Measurements from ENCODE around the gene CSF2. TPM values are rescaled to one million over a fixed set of nuclear protein-coding genes. Genes with fewer than 3 reads are reported as not detected.

Gene CSF2
- total RNA-seq, 3 donors from 2014 or later (not counting 1 experiment from before 2014, with no cell fraction given), result 0.65 to 1.2 (median 0.82) TPM

DNA sequence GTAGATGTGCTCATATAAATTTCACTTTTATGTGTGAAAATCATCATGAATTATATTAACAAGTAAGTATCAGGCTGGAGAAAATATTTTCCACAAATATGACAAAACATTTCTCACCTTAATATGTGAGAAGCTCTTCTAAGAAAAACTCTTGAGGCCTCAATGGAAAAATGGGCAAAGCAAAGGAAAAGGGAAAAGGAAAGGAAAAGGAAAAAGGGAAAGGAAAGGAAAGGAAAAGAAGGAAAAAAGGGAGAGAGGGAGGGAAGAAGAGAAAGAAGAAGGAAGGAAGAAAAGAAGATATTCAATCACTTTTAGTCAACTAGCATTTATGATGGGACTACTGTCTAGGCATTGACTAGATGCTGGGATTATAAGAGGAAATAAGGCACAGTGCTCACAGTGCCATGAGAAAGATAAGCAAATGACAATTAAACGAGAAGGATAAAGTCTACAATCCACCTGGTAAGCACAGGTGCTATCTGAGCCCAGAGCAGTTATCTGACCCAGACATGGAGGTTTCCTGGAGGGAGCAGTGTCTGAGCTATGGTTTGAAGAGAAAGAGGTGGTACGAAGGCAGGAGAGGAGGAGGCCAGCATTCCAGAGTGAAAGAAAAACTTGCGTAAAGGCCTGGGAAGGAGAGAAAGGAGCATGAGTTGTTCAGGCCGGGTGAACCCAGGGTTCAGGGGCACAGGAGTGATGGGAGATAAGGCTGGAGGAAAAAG is 43.8 kb upstream of the CSF2 start:
- no peak for ATAC-seq
- Histone ChIP-seq H3K4me3 (ENCODE audit: low read length) (no peak overlapping the region), H3K36me3 (ENCODE audit: control insufficient read depth, insufficient read depth, low read length) (no peaks in the 10 kb centered on the region), H3K27me3 (ENCODE audit: control insufficient read depth, insufficient read depth, low read length) (no peaks in the 10 kb centered on the region), H3K9me3 (ENCODE audit: control insufficient read depth, insufficient read depth, low read length) (no peaks in the 10 kb centered on the region), H3K4me1 (ENCODE audit: control insufficient read depth, insufficient read depth, low read length) (peaks cover 34% of the 10 kb centered on the region), H3K27ac (ENCODE audit: low read length) (no peak overlapping the region)
- no peak for DNase-seq
- intact Hi-C loops (cut with micrococcal nuclease), result no loop called here
- H3K9me3 Mint-ChIP-seq, result peaks cover 6 to 12% of the 10 kb centered on the region in 2 donors
- H3K27ac Mint-ChIP-seq, result no peak overlapping the region
- no peak overlapping the region for H3K4me3 Mint-ChIP-seq
- peaks cover 5 to 24% of the 10 kb centered on the region in 2 donors for H3K4me1 Mint-ChIP-seq
- 96% methylated on average over 4 of the region's 4 CpGs for WGBS (ENCODE audit: insufficient coverage)
- peaks cover 14 to 34% of the 10 kb centered on the region in 2 donors for H3K27me3 Mint-ChIP-seq (ENCODE audit: low read depth in 2 of 2)
- peaks cover 18% of the 10 kb centered on the region for H3K36me3 Mint-ChIP-seq
- TF ChIP-seq, protein P1, sequence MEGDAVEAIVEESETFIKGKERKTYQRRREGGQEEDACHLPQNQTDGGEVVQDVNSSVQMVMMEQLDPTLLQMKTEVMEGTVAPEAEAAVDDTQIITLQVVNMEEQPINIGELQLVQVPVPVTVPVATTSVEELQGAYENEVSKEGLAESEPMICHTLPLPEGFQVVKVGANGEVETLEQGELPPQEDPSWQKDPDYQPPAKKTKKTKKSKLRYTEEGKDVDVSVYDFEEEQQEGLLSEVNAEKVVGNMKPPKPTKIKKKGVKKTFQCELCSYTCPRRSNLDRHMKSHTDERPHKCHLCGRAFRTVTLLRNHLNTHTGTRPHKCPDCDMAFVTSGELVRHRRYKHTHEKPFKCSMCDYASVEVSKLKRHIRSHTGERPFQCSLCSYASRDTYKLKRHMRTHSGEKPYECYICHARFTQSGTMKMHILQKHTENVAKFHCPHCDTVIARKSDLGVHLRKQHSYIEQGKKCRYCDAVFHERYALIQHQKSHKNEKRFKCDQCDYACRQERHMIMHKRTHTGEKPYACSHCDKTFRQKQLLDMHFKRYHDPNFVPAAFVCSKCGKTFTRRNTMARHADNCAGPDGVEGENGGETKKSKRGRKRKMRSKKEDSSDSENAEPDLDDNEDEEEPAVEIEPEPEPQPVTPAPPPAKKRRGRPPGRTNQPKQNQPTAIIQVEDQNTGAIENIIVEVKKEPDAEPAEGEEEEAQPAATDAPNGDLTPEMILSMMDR (IDR thresholded peaks at IDR 0.05), result no peak

DNA sequence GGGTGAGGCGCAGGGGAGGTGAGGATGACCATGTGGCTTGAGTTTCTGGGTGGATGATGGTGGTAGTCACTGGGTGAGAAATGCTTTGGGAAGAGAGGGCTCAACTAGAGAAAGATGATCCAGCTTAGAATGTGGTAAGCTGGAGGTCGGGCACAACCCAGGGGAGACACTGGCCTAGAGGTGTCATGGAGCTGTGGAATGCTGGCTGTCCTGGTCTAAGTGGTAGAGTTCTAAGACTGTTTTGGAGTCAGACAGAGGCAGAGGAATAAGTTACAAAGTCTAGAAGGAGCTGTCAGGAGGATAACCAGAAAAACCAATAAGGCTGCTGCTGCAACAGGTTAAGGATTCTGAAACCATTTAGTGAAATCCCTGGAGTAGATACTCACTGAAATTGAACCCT is 43.0 kb upstream of the CSF2 start:
- Mint-ChIP-seq H3K27ac (no peak overlapping the region), H3K9me3 (peaks cover 6 to 12% of the 10 kb centered on the region in 2 donors), H3K27me3 (ENCODE audit: low read depth in 2 of 2) (peaks cover 14 to 34% of the 10 kb centered on the region in 2 donors), H3K4me3 (no peak overlapping the region), H3K36me3 (peaks cover 18% of the 10 kb centered on the region), H3K4me1 (peaks cover 5 to 24% of the 10 kb centered on the region in 2 donors)
- no peaks in the 10 kb centered on the region for H3K27me3 ChIP-seq (ENCODE audit: control insufficient read depth, insufficient read depth, low read length)
- no peak for DNase-seq
- H3K27ac ChIP-seq (ENCODE audit: low read length), result no peak overlapping the region
- H3K4me3 ChIP-seq (ENCODE audit: low read length), result no peak overlapping the region
- no peak for ATAC-seq
- H3K36me3 ChIP-seq (ENCODE audit: control insufficient read depth, insufficient read depth, low read length), result no peaks in the 10 kb centered on the region
- 93% methylated on average over 2 of the region's 2 CpGs for WGBS (ENCODE audit: insufficient coverage)
- TF ChIP-seq, protein P1 (IDR thresholded peaks at IDR 0.05), result no peak
- intact Hi-C loops (cut with micrococcal nuclease), result no loop called here
- H3K9me3 ChIP-seq (ENCODE audit: control insufficient read depth, insufficient read depth, low read length), result no peaks in the 10 kb centered on the region
- H3K4me1 ChIP-seq (ENCODE audit: control insufficient read depth, insufficient read depth, low read length), result peaks cover 29% of the 10 kb centered on the region

DNA sequence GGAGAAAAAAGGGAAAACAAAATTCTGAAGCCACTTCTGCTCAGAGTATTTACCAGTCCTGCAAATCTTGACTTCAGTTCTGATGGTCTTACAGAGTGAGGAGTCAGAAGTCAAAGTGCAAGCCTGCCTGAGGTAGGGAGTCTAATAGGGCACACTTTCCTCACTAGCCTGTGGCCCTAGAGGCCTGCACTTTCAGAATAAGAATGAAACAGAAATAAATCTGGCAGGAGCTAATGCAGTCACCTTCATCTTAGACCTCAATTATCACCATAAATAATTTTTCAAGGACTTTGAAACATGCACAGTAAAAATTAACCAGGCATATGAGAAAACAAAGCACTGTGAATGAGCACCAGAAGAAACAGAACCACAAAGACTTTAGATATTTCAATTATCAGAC is 41.4 kb upstream of the CSF2 start:
- Histone ChIP-seq H3K27me3 (ENCODE audit: control insufficient read depth, insufficient read depth, low read length) (no peaks in the 10 kb centered on the region), H3K4me3 (ENCODE audit: low read length) (no peak overlapping the region), H3K4me1 (ENCODE audit: control insufficient read depth, insufficient read depth, low read length) (peaks cover 13% of the 10 kb centered on the region), H3K9me3 (ENCODE audit: control insufficient read depth, insufficient read depth, low read length) (no peaks in the 10 kb centered on the region), H3K27ac (ENCODE audit: low read length) (no peak overlapping the region), H3K36me3 (ENCODE audit: control insufficient read depth, insufficient read depth, low read length) (no peaks in the 10 kb centered on the region)
- Mint-ChIP-seq H3K9me3 (peaks cover 6 to 12% of the 10 kb centered on the region in 2 donors), H3K4me1 (peaks cover 5 to 21% of the 10 kb centered on the region in 2 donors), H3K36me3 (peaks cover 18% of the 10 kb centered on the region), H3K4me3 (no peak overlapping the region), H3K27me3 (ENCODE audit: low read depth in 2 of 2) (peaks cover 14 to 34% of the 10 kb centered on the region in 2 donors), H3K27ac (no peak overlapping the region)
- ATAC-seq (no peak), DNase-seq (no peak)
- intact Hi-C loops (cut with micrococcal nuclease), result no loop called here
- TF ChIP-seq, protein P1 (IDR thresholded peaks at IDR 0.05), result no peak

DNA sequence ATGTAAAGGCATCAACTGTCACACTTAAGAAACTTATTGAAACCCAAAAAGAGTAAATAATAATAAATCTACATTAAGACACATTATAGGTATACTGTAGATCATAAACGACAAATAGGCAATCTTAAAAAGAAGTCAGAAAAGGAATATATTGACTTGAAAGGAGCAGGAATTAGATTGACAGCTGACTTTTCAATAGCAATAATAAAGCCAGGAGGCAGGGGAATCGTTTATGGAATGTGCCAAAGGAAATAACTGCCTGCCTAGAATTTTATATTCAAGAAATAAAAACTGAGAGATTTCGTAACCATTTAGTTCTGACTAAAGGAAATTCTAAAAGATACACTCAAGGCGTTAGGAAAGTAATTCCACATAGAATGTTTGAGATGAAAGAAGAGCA is 40.5 kb upstream of the CSF2 start:
- whole genome bisulfite sequencing (ENCODE audit: insufficient coverage), result 100% methylated on average over 2 of the region's 4 CpGs
- H3K9me3 ChIP-seq (ENCODE audit: control insufficient read depth, insufficient read depth, low read length), result no peaks in the 10 kb centered on the region
- no peak overlapping the region for H3K4me3 ChIP-seq (ENCODE audit: low read length)
- Mint-ChIP-seq H3K4me1 (peaks cover 5 to 12% of the 10 kb centered on the region in 2 donors), H3K36me3 (peaks cover 18% of the 10 kb centered on the region), H3K27ac (no peak overlapping the region), H3K9me3 (peaks cover 6 to 12% of the 10 kb centered on the region in 2 donors), H3K4me3 (no peak overlapping the region), H3K27me3 (ENCODE audit: low read depth in 2 of 2) (peaks cover 16 to 34% of the 10 kb centered on the region in 2 donors)
- H3K4me1 ChIP-seq (ENCODE audit: control insufficient read depth, insufficient read depth, low read length), result peaks cover 4% of the 10 kb centered on the region
- no peak overlapping the region for H3K27ac ChIP-seq (ENCODE audit: low read length)
- no peaks in the 10 kb centered on the region for H3K27me3 ChIP-seq (ENCODE audit: control insufficient read depth, insufficient read depth, low read length)
- no peaks in the 10 kb centered on the region for H3K36me3 ChIP-seq (ENCODE audit: control insufficient read depth, insufficient read depth, low read length)
- TF ChIP-seq, protein P1 (IDR thresholded peaks at IDR 0.05), result no peak
- no peak for DNase-seq
- intact Hi-C loops (cut with micrococcal nuclease), result no loop called here
- ATAC-seq, result no peak

Data from natural killer cell (primary cell).